Peyer's patch (tissue), 4 donors: ENCODE measurements around the gene MEF2A. TPM values are rescaled to one million over a fixed set of nuclear protein-coding genes. Genes with fewer than 3 reads are reported as not detected.

ENCODE experiments used
- DNase-seq, 3 donors: peaks; one replicate each; pipeline ENCODE4 v3.0.0-alpha.2; 2017 to 2019
- H3K27ac ChIP-seq, 4 donors: fragments of 200-600 bp; sonication (generic); one replicate each; pipeline ENCODE4 v1.5.1; 2016 to 2019
- H3K27me3 ChIP-seq, 2 donors: fragments of 200-600 bp; sonication (generic); one replicate each; pipeline ENCODE4 v1.5.1; 2019
- H3K36me3 ChIP-seq, 3 donors: fragments of 200-600 bp; sonication (generic); one replicate each; pipeline ENCODE4 v1.5.1; 2016 to 2019
- H3K4me1 ChIP-seq, 4 donors: fragments of 200-600 bp; sonication (generic); one replicate each; pipeline ENCODE4 v1.5.1; 2016 to 2019
- H3K4me3 ChIP-seq, 4 donors: fragments of 200-600 bp; sonication (generic); 1 replicate in 3 of 4; 2 replicates in 1 of 4; pipeline ENCODE4 v1.5.1; 2016 to 2019; ENCODE audit warnings: mild to moderate bottlenecking in 1 of 4
- H3K9me3 ChIP-seq, 4 donors: fragments of 200-600 bp; sonication (generic); one replicate each; pipeline ENCODE4 v1.5.1; 2016 to 2019; ENCODE audit warnings: mild to moderate bottlenecking in 1 of 4
- CTCF ChIP-seq, 6 experiments: fragments of 450-650 bp in 4 of 6; fragments of 200-600 bp in 2 of 6; sonication (generic) in 1 of 6; IDR thresholded peaks; one replicate each; pipeline ENCODE4 v1.5.1; 2017 to 2019; ENCODE audit warnings: antibody characterized with exemption in 6 of 6, mild to moderate bottlenecking in 3 of 6, moderate library complexity in 1 of 6
- POLR2A ChIP-seq, 2 donors: fragments of 450-650 bp; IDR thresholded peaks; one replicate each; pipeline ENCODE4 v1.5.1; 2017; ENCODE audit warnings: antibody characterized with exemption in 2 of 2, mild to moderate bottlenecking in 2 of 2, moderate library complexity in 2 of 2
- total RNA-seq, 4 donors: library from RNA; depleted of rRNA; stranded (reverse); fragments of >200 nt; gene quantifications; one replicate each; pipeline ENCODE4 v1.1.0, GENCODE V29; 2016

The MEF2A gene
- total RNA-seq, 4 donors from 2014 or later, result 34.1 to 94.1 (median 41.4) TPM

GRCh38 chr15:99605490-99605931 lies 39.7 kb downstream of the MEF2A start:
- no peak overlapping the region for H3K27ac ChIP-seq
- H3K4me3 ChIP-seq, result no peak overlapping the region
- no peaks in the 10 kb centered on the region for H3K4me1 ChIP-seq
- TF ChIP-seq POLR2A (IDR thresholded peaks at IDR 0.05) (no peak), CTCF (IDR thresholded peaks at IDR 0.05) (no peak)
- H3K27me3 ChIP-seq, result no peaks in the 10 kb centered on the region
- no peaks in the 10 kb centered on the region for H3K9me3 ChIP-seq
- no peaks in the 10 kb centered on the region for H3K36me3 ChIP-seq
- no peak for DNase-seq

- Histone ChIP-seq H3K36me3 (no peaks in the 10 kb centered on the region), H3K4me3 (no peak overlapping the region), H3K27me3 (no peaks in the 10 kb centered on the region), H3K4me1 (no peaks in the 10 kb centered on the region), H3K9me3 (no peaks in the 10 kb centered on the region), H3K27ac (no peak overlapping the region)
- TF ChIP-seq POLR2A (IDR thresholded peaks at IDR 0.05) (no peak), CTCF (IDR thresholded peaks at IDR 0.05) (no peak)
- no peak for DNase-seq
Measured at GRCh38 chr15:99605990-99606389, 40.2 kb downstream of the MEF2A start.

GRCh38 chr15:99606646-99607045 lies 40.9 kb downstream of the MEF2A start:
- DNase-seq, result no peak
- Histone ChIP-seq H3K27me3 (no peaks in the 10 kb centered on the region), H3K27ac (no peak overlapping the region), H3K4me3 (no peak overlapping the region), H3K9me3 (no peaks in the 10 kb centered on the region), H3K36me3 (no peaks in the 10 kb centered on the region), H3K4me1 (no peaks in the 10 kb centered on the region)
- TF ChIP-seq POLR2A (IDR thresholded peaks at IDR 0.05) (no peak), CTCF (IDR thresholded peaks at IDR 0.05) (no peak)

GRCh38 chr15:99613481-99613880 lies 47.7 kb downstream of the MEF2A start:
- Histone ChIP-seq H3K27me3 (no peaks in the 10 kb centered on the region), H3K9me3 (no peaks in the 10 kb centered on the region), H3K4me3 (no peak overlapping the region), H3K27ac (peak overlapping the region in 1 of 4 donors; percentile 36), H3K36me3 (no peaks in the 10 kb centered on the region), H3K4me1 (peaks cover 0 to 21% (median 0%) of the 10 kb centered on the region in 4 donors)
- no peak for DNase-seq
- no peak for TF ChIP-seq POLR2A (IDR thresholded peaks at IDR 0.05)
- no peak for TF ChIP-seq CTCF (IDR thresholded peaks at IDR 0.05)

- no peak for TF ChIP-seq POLR2A (IDR thresholded peaks at IDR 0.05)
- TF ChIP-seq CTCF (IDR thresholded peaks at IDR 0.05), result no peak
- Histone ChIP-seq H3K27ac (peak overlapping the region in 3 of 4 donors; percentile 18 to 59 (median 32)), H3K4me1 (peaks cover 0 to 23% (median 0%) of the 10 kb centered on the region in 4 donors)
Measured at GRCh38 chr15:99613887-99614647, 48.3 kb downstream of the MEF2A start.

More at GRCh38 chr15:99613887-99614647, 48.3 kb downstream of the MEF2A start:
- Histone ChIP-seq H3K4me3 (no peak overlapping the region), H3K36me3 (no peaks in the 10 kb centered on the region), H3K9me3 (no peaks in the 10 kb centered on the region), H3K27me3 (no peaks in the 10 kb centered on the region)
- peak in 1 of 3 donors; percentile 59 for DNase-seq
